GM20431 (cell line): ENCODE results near the gene TEC.
"Not testable (repeated sequence)": the region's sequence is repeated elsewhere in the genome, so short reads cannot be mapped to it uniquely, and the experiment has no call there.

Experiments used
- in situ Hi-C: fragments of 300-500 bp; cut with MseI, MboI; formaldehyde crosslinking; loops from one replicate; pipeline ENCODE4 v1.15.0; 2020; ENCODE audit warnings: low sequenced_read_pairs; ENCODE audit not compliant: unreplicated experiment

TEC gene

GRCh38 chr4:48173056-48173991, 96.3 kb downstream of the TEC start:
- in situ Hi-C loops: no loop called here

GRCh38 chr4:48172651-48173050, 97.0 kb downstream of the TEC start:
- in situ Hi-C loops: no loop called here

GRCh38 chr4:48169636-48170035, 100.0 kb downstream of the TEC start:
- in situ Hi-C loops: no loop called here

GRCh38 chr4:48167538-48168263, 101.9 kb downstream of the TEC start:
- in situ Hi-C loops: no loop called here

- in situ Hi-C loops: not testable (repeated sequence)
These were observed 105.1 kb downstream of the TEC start for GRCh38 chr4:48164561-48164960.

- in situ Hi-C loops: no loop called here
These were observed 105.9 kb downstream of the TEC start for GRCh38 chr4:48163746-48164145.

GRCh38 chr4:48162162-48162561, 107.5 kb downstream of the TEC start:
- in situ Hi-C loops: no loop called here

GRCh38 chr4:48157271-48157670, 112.4 kb downstream of the TEC start:
- in situ Hi-C loops: no loop called here

GRCh38 chr4:48156423-48156822, 113.2 kb downstream of the TEC start:
- in situ Hi-C loops: no loop called here

GRCh38 chr4:48153791-48154550, 115.7 kb downstream of the TEC start:
- in situ Hi-C loops: no loop called here

- in situ Hi-C loops: no loop called here
These were observed 117.4 kb downstream of the TEC start for GRCh38 chr4:48152259-48152658.

- in situ Hi-C loops: no loop called here
These were observed 119.7 kb downstream of the TEC start for GRCh38 chr4:48149827-48150370.

- in situ Hi-C loops: no loop called here
These were observed 122.0 kb downstream of the TEC start for GRCh38 chr4:48147621-48148020.

- in situ Hi-C loops: no loop called here
These were observed 128.6 kb downstream of the TEC start for GRCh38 chr4:48141048-48141447.

GRCh38 chr4:48139691-48140090, 129.9 kb downstream of the TEC start:
- in situ Hi-C loops: no loop called here

- in situ Hi-C loops: no loop called here
These were observed 130.7 kb downstream of the TEC start for GRCh38 chr4:48138936-48139335.

GRCh38 chr4:48138511-48138910, 131.1 kb downstream of the TEC start:
- in situ Hi-C loops: no loop called here

- in situ Hi-C loops: no loop called here
These were observed 131.8 kb downstream of the TEC start for GRCh38 chr4:48137846-48138245.

GRCh38 chr4:48134081-48134480, 135.6 kb downstream of the TEC start, which contains the start of gene TXK:
TSS of gene TXK (minus strand) at chr4:48134250. CDS start at chr4:48134170, 80 bp downstream.
- in situ Hi-C loops: no loop called here

- in situ Hi-C loops: no loop called here
These were observed 136.0 kb downstream of the TEC start for GRCh38 chr4:48133669-48134068.
